Neural cell (in vitro differentiated cells): Measurements from ENCODE around the gene CMTM7. TPM values are rescaled to one million over a fixed set of nuclear protein-coding genes. Genes with fewer than 3 reads are reported as not detected.

Experiments
- H2AFZ ChIP-seq: fragments of 200-600, 300-800 bp; sonication (generic), shearing (Covaris generic); 2 replicates; pipeline ENCODE4 v1.6.0; 2014; ENCODE audit warnings: low read depth, mild to moderate bottlenecking, antibody characterized with exemption, low read length, moderate library complexity
- H3F3A ChIP-seq: fragments of 200-600 bp; shearing (Covaris generic); 2 replicates; pipeline ENCODE4 v1.6.1; 2016; ENCODE audit warnings: mild to moderate bottlenecking, moderate library complexity, mixed read lengths, antibody characterized with exemption, low read length; ENCODE audit not compliant: insufficient read depth, poor library complexity, severe bottlenecking
- H3K27ac ChIP-seq: fragments of 200-600, 300-800 bp; sonication (generic), shearing (Covaris generic); 2 replicates; pipeline ENCODE4 v1.5.1; 2014; ENCODE audit warnings: mild to moderate bottlenecking, low read length, moderate library complexity
- H3K27me3 ChIP-seq: fragments of 300-800, 200-600 bp; sonication (generic), shearing (Covaris generic); 2 replicates; pipeline ENCODE4 v1.6.0; 2014; ENCODE audit warnings: mild to moderate bottlenecking, low read depth, low read length, moderate library complexity; ENCODE audit not compliant: insufficient read depth
- H3K36me3 ChIP-seq: fragments of 300-800, 200-600 bp; sonication (generic), shearing (Covaris generic); 2 replicates; pipeline ENCODE4 v1.5.1; 2014; ENCODE audit warnings: mild to moderate bottlenecking, antibody characterized with exemption, low read length, moderate library complexity; ENCODE audit not compliant: insufficient read depth
- H3K4me2 ChIP-seq: fragments of 300-800, 200-600 bp; sonication (generic), shearing (Covaris generic); 2 replicates; pipeline ENCODE4 v1.6.0; 2014; ENCODE audit warnings: mild to moderate bottlenecking, low read length
- H3K4me3 ChIP-seq: fragments of 300-800, 200-600 bp; sonication (generic), shearing (Covaris generic); 2 replicates; pipeline ENCODE4 v1.5.1; 2014; ENCODE audit warnings: mild to moderate bottlenecking, low read length, moderate library complexity
- H3K79me2 ChIP-seq: fragments of 200-600 bp; shearing (Covaris generic); replicated peaks from 2 replicates; pipeline ENCODE4 v1.6.0; 2014; ENCODE audit warnings: mild to moderate bottlenecking, low read length, moderate library complexity; ENCODE audit not compliant: insufficient read depth
- H3K9ac ChIP-seq: fragments of 300-800, 200-600 bp; sonication (generic), shearing (Covaris generic); 2 replicates; pipeline ENCODE4 v1.6.1; 2016; ENCODE audit warnings: mild to moderate bottlenecking, low read length, mixed read lengths
- H3K9me2 ChIP-seq: fragments of 200-600 bp; shearing (Covaris generic); 2 replicates; pipeline ENCODE4 v1.6.1; 2016; ENCODE audit warnings: mild to moderate bottlenecking, low read length, mixed read lengths; ENCODE audit not compliant: insufficient read depth
- H3K9me3 ChIP-seq: fragments of 200-600, 300-800 bp; sonication (generic), shearing (Covaris generic); 2 replicates; pipeline ENCODE4 v1.6.1; 2016; ENCODE audit warnings: mild to moderate bottlenecking, mixed run types, low read length, moderate library complexity, mixed read lengths
- H4K20me1 ChIP-seq: fragments of 200-600 bp; shearing (Covaris generic); 2 replicates; pipeline ENCODE4 v1.6.1; 2016; ENCODE audit warnings: mild to moderate bottlenecking, mixed run types; ENCODE audit not compliant: insufficient read depth
- EP300 ChIP-seq: fragments of 450-650 bp; conservative IDR thresholded peaks from 2 replicates; pipeline ENCODE4 v1.6.1; 2014; ENCODE audit warnings: antibody characterized with exemption, mild to moderate bottlenecking, moderate library complexity; ENCODE audit not compliant: poor library complexity, severe bottlenecking
- MXI1 ChIP-seq: fragments of 450-650 bp; conservative IDR thresholded peaks from 2 replicates; pipeline ENCODE4 v1.6.1; 2014; ENCODE audit warnings: antibody characterized with exemption, mild to moderate bottlenecking; ENCODE audit not compliant: poor library complexity, severe bottlenecking
- POLR2AphosphoS5 ChIP-seq: IDR thresholded peaks from 2 replicates; pipeline ENCODE4 v1.6.1; 2012
- TAF1 ChIP-seq: IDR thresholded peaks from 2 replicates; pipeline ENCODE4 v1.6.1; 2012; ENCODE audit warnings: low read depth
- polyA plus RNA-seq: library from polyadenylated mRNA; depleted of rRNA; stranded (reverse); fragments of >200 nt; gene quantifications from 2 replicates; pipeline ENCODE4 v1.2.3, GENCODE V29; 2014
- TF ChIP-seq, protein P1 (sequence below): fragments of 450-650 bp; IDR thresholded peaks from 2 replicates; pipeline ENCODE4 v1.5.1; 2014; ENCODE audit warnings: antibody characterized with exemption, mild to moderate bottlenecking, moderate library complexity; ENCODE audit not compliant: poor library complexity, severe bottlenecking
- TF ChIP-seq, protein P2 (sequence below): IDR thresholded peaks from 2 replicates; pipeline ENCODE4 v1.6.1; 2012; ENCODE audit warnings: borderline replicate concordance

Gene CMTM7
- polyA plus RNA-seq, 1 donor from 2014 or later = 0.57 TPM

- no peak overlapping the region for H3K4me2 ChIP-seq
- TF ChIP-seq, protein P1, sequence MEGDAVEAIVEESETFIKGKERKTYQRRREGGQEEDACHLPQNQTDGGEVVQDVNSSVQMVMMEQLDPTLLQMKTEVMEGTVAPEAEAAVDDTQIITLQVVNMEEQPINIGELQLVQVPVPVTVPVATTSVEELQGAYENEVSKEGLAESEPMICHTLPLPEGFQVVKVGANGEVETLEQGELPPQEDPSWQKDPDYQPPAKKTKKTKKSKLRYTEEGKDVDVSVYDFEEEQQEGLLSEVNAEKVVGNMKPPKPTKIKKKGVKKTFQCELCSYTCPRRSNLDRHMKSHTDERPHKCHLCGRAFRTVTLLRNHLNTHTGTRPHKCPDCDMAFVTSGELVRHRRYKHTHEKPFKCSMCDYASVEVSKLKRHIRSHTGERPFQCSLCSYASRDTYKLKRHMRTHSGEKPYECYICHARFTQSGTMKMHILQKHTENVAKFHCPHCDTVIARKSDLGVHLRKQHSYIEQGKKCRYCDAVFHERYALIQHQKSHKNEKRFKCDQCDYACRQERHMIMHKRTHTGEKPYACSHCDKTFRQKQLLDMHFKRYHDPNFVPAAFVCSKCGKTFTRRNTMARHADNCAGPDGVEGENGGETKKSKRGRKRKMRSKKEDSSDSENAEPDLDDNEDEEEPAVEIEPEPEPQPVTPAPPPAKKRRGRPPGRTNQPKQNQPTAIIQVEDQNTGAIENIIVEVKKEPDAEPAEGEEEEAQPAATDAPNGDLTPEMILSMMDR = no peak
- TF ChIP-seq, protein P2, sequence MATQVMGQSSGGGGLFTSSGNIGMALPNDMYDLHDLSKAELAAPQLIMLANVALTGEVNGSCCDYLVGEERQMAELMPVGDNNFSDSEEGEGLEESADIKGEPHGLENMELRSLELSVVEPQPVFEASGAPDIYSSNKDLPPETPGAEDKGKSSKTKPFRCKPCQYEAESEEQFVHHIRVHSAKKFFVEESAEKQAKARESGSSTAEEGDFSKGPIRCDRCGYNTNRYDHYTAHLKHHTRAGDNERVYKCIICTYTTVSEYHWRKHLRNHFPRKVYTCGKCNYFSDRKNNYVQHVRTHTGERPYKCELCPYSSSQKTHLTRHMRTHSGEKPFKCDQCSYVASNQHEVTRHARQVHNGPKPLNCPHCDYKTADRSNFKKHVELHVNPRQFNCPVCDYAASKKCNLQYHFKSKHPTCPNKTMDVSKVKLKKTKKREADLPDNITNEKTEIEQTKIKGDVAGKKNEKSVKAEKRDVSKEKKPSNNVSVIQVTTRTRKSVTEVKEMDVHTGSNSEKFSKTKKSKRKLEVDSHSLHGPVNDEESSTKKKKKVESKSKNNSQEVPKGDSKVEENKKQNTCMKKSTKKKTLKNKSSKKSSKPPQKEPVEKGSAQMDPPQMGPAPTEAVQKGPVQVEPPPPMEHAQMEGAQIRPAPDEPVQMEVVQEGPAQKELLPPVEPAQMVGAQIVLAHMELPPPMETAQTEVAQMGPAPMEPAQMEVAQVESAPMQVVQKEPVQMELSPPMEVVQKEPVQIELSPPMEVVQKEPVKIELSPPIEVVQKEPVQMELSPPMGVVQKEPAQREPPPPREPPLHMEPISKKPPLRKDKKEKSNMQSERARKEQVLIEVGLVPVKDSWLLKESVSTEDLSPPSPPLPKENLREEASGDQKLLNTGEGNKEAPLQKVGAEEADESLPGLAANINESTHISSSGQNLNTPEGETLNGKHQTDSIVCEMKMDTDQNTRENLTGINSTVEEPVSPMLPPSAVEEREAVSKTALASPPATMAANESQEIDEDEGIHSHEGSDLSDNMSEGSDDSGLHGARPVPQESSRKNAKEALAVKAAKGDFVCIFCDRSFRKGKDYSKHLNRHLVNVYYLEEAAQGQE = no peak
- TF ChIP-seq TAF1 (no peak), MXI1 (no peak), EP300 (no peak), POLR2AphosphoS5 (no peak)
- no peaks in the 10 kb centered on the region for H3K9me3 ChIP-seq
- H3K4me3 ChIP-seq = no peak overlapping the region
- H3F3A ChIP-seq = no peaks in the 10 kb centered on the region
- no peaks in the 10 kb centered on the region for H3K79me2 ChIP-seq
- H3K9ac ChIP-seq = no peak overlapping the region
- H3K27me3 ChIP-seq = peaks cover 8% of the 10 kb centered on the region
- H3K9me2 ChIP-seq = no peaks in the 10 kb centered on the region
- H4K20me1 ChIP-seq = no peaks in the 10 kb centered on the region
- no peaks in the 10 kb centered on the region for H3K36me3 ChIP-seq
- no peak overlapping the region for H3K27ac ChIP-seq
- H2AFZ ChIP-seq = no peak overlapping the region
Observed at GRCh38 chr3:32406486-32407408, 15.1 kb downstream of the CMTM7 start.

- Histone ChIP-seq H3K79me2 (no peaks in the 10 kb centered on the region), H3K4me2 (no peak overlapping the region)
Observed at GRCh38 chr3:32410367-32411246, 19.0 kb downstream of the CMTM7 start.

More at GRCh38 chr3:32410367-32411246, 19.0 kb downstream of the CMTM7 start:
- Histone ChIP-seq H4K20me1 (no peaks in the 10 kb centered on the region), H3K9ac (no peak overlapping the region), H3K27ac (no peak overlapping the region), H3K9me3 (no peaks in the 10 kb centered on the region), H3F3A (no peaks in the 10 kb centered on the region), H3K36me3 (no peaks in the 10 kb centered on the region), H3K27me3 (no peaks in the 10 kb centered on the region), H3K9me2 (no peaks in the 10 kb centered on the region), H2AFZ (no peak overlapping the region), H3K4me3 (no peak overlapping the region)
- TF ChIP-seq POLR2AphosphoS5 (peak; percentile 97), EP300 (peak; percentile 98)
- TF ChIP-seq, protein P1 = no peak
